Ovary (tissue), 9 donors: Measurements from ENCODE around the gene AFAP1. TPM values are rescaled to one million over a fixed set of nuclear protein-coding genes. Genes with fewer than 3 reads are reported as not detected.

Source experiments
- DNase-seq, 5 donors: peaks; one replicate each; pipeline ENCODE4 v3.0.0-alpha.2; 2019 to 2020
- H3K27ac ChIP-seq, 2 donors: fragments of 200-600 bp; one replicate each; pipeline versions ENCODE4 v1.5.1 to v1.8.0; 2019 to 2022
- H3K27me3 ChIP-seq: fragments of 200-600 bp; one replicate; pipeline ENCODE4 v1.8.0; 2022
- H3K36me3 ChIP-seq: fragments of 200-600 bp; sonication (generic); one replicate; pipeline ENCODE4 v1.5.1; 2019
- H3K4me1 ChIP-seq: one replicate; pipeline ENCODE4 v1.8.1; 2013; ENCODE audit warnings: mild to moderate bottlenecking, moderate library complexity; ENCODE audit not compliant: insufficient read depth
- H3K4me3 ChIP-seq: fragments of 200-600 bp; sonication (generic); one replicate; pipeline ENCODE4 v1.5.1; 2017
- H3K9me3 ChIP-seq, 2 donors: fragments of 200-600 bp in 1 of 2; sonication (generic) in 1 of 2; one replicate each; pipeline versions ENCODE4 v1.5.1 to v1.8.1; 2013 to 2019; ENCODE audit warnings: mild to moderate bottlenecking in 1 of 2, moderate library complexity in 1 of 2
- CTCF ChIP-seq, 3 donors: fragments of 450-650 bp in 2 of 3; fragments of 200-600 bp in 1 of 3; IDR thresholded peaks; one replicate each; pipeline versions ENCODE4 v1.5.1 to v1.8.0; 2016 to 2022; ENCODE audit warnings: antibody characterized with exemption in 3 of 3, mild to moderate bottlenecking in 1 of 3
- EP300 ChIP-seq: sonication (generic); formaldehyde crosslinking; IDR thresholded peaks from one replicate; pipeline ENCODE4 v1.6.1; 2017; ENCODE audit warnings: antibody characterized with exemption
- POLR2A ChIP-seq: fragments of 450-650 bp; IDR thresholded peaks from one replicate; pipeline ENCODE4 v1.6.1; 2017; ENCODE audit warnings: antibody characterized with exemption, mild to moderate bottlenecking, moderate library complexity
- WGBS, 3 donors: extraction: QIAGEN DNeasy Blood & Tissue Kit in 1 of 3; methylation state at CpG; one replicate each; pipeline versions ENCODE4 v1.1.5 to v1.1.7; 2013 to 2017; 5-methylcytosine and 5-hydroxymethylcytosine counted together
- intact Hi-C, 4 donors: fragments of 100-400 bp; cut with DNase I; formaldehyde crosslinking; loops; one replicate each; pipeline versions ENCODE4 v1.11.0 to v1.15.1; 2022 to 2023
- polyA plus RNA-seq, 2 donors: library from polyadenylated mRNA; stranded (reverse); fragments of 200-250 nt in 1 of 2; fragments of 350-450 nt in 1 of 2; fragmentation: Illumina TruSeq in 1 of 2; extraction: RNeasy Lipid Tissue Mini Kit (QIAGEN cat#74804) in 1 of 2; gene quantifications; one replicate each; pipeline ENCODE4 v1.2.3, GENCODE V29; 2013 to 2014
- total RNA-seq, 7 donors: library from RNA; depleted of rRNA in 2 of 7; stranded (reverse); fragments of >200 nt in 2 of 7; fragmentation: NEBNext Ultra II Directional in 3 of 7; extraction: Animal tissue kit (Norgen Biotek cat#: 25700) in 3 of 7; gene quantifications; one replicate each; pipeline versions ENCODE4 v1.1.0 to v1.2.4, GENCODE V29; 2016 to 2023
- donor health status: DM: no; HTN: no; CAD: no; lungs with moderate emphysema.
- donor health status: DM: no; HTN: no; CAD: no.
- donor health status: Bipolar disorder and iron deficiency.
- donor health status: DM: yes; HTN: yes; CAD: no.
- donor health status: DM: no; HTN: no; CAD: no.
- donor health status: DM: yes; HTN: yes; CAD: no.

The AFAP1 gene
- total and polyA plus RNA-seq, 9 donors: 8.6 to 42.3 (median 23.0) TPM

GRCh38 chr4:7756561-7757355 lies 182.9 kb downstream of the AFAP1 start:
- WGBS, 3 donors: 84 to 88% (median 87%) methylated on average over 32 of the region's 32 CpGs
- intact Hi-C loops: no loop called here
- Histone ChIP-seq H3K4me1 (peaks cover 8% of the 10 kb centered on the region), H3K9me3 (no peaks in the 10 kb centered on the region), H3K27ac (no peak overlapping the region), H3K36me3 (no peaks in the 10 kb centered on the region), H3K27me3 (no peaks in the 10 kb centered on the region), H3K4me3 (no peak overlapping the region)
- no peak for TF ChIP-seq CTCF (IDR thresholded peaks at IDR 0.05)
- TF ChIP-seq EP300: no peak
- no peak for TF ChIP-seq POLR2A
- no peak for DNase-seq

GRCh38 chr4:7756071-7756470 lies 183.6 kb downstream of the AFAP1 start:
- Histone ChIP-seq H3K36me3 (no peaks in the 10 kb centered on the region), H3K27me3 (no peaks in the 10 kb centered on the region), H3K4me1 (peaks cover 8% of the 10 kb centered on the region), H3K27ac (no peak overlapping the region), H3K9me3 (no peaks in the 10 kb centered on the region), H3K4me3 (no peak overlapping the region)
- TF ChIP-seq EP300 (no peak), POLR2A (no peak), CTCF (IDR thresholded peaks at IDR 0.05) (no peak)
- intact Hi-C loops: no loop called here
- DNase-seq: no peak
- WGBS, 3 donors: 80 to 91% (median 89%) methylated on average over 14 of the region's 14 CpGs

DNA sequence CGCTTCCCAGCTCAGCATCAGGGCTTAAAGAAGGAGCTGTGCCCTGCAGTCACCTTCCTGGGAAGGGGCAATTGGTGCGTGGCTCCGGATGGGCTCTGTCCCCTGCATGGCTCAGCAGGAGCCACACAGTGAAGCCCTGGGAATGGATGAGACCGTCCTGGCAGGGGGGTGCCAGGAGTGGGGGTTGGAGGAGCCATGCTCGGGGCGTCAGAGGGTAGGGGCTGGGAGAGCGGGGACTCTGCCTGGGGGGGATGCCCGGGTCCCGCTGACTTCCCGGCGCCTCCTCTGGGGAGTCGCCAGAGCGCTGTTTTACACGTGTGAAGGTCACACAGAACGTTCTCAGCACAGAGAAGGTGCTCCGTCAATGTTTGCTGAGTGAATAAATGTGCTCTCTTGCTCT lies 184.1 kb downstream of the AFAP1 start:
- no peak for TF ChIP-seq EP300
- TF ChIP-seq POLR2A: no peak
- no peak for TF ChIP-seq CTCF (IDR thresholded peaks at IDR 0.05)
- Histone ChIP-seq H3K4me3 (no peak overlapping the region), H3K9me3 (no peaks in the 10 kb centered on the region), H3K27me3 (no peaks in the 10 kb centered on the region), H3K36me3 (no peaks in the 10 kb centered on the region), H3K4me1 (peaks cover 8% of the 10 kb centered on the region), H3K27ac (no peak overlapping the region)
- no peak for DNase-seq
- intact Hi-C loops: no loop called here
- 51 to 65% (median 59%) methylated on average over 14 to 16 of the region's 16 CpGs for whole genome bisulfite sequencing, 3 donors

- Histone ChIP-seq H3K27ac (no peak overlapping the region), H3K27me3 (no peaks in the 10 kb centered on the region), H3K9me3 (no peaks in the 10 kb centered on the region), H3K4me1 (peaks cover 8% of the 10 kb centered on the region), H3K4me3 (no peak overlapping the region), H3K36me3 (no peaks in the 10 kb centered on the region)
- intact Hi-C loops: no loop called here
- WGBS, 3 donors: 33 to 64% (median 59%) methylated on average over 21 of the region's 21 CpGs
- no peak for DNase-seq
- TF ChIP-seq POLR2A: no peak
- TF ChIP-seq EP300: no peak
- TF ChIP-seq CTCF (IDR thresholded peaks at IDR 0.05): no peak
Measured at GRCh38 chr4:7754565-7755262, 184.9 kb downstream of the AFAP1 start.
